Aorta (tissue), 5 donors: Measurements from ENCODE around the gene KLHL7. TPM values are rescaled to one million over a fixed set of nuclear protein-coding genes. Genes with fewer than 3 reads are reported as not detected.

ENCODE experiments used
- ATAC-seq: fragments of 200-7000 bp; cut with Tn5 transposase; one replicate; pipeline ENCODE4 v1.9.1; 2022; ENCODE audit warnings: moderate library complexity; ENCODE audit not compliant: low FRiP score
- DNase-seq, 2 donors: peaks; one replicate each; pipeline ENCODE4 v3.0.0-alpha.2; 2020
- H3K27ac ChIP-seq, 2 donors: one replicate each; pipeline ENCODE4 v1.5.1; 2013; ENCODE audit warnings: low read length in 2 of 2, mild to moderate bottlenecking in 2 of 2, moderate library complexity in 2 of 2, control low read depth in 1 of 2, inconsistent platforms in 1 of 2, low read depth in 1 of 2
- H3K27me3 ChIP-seq, 2 donors: one replicate each; pipeline ENCODE4 v1.6.1; 2013; ENCODE audit warnings: control low read depth in 1 of 2, low read length in 1 of 2, mild to moderate bottlenecking in 1 of 2, moderate library complexity in 1 of 2; ENCODE audit not compliant: insufficient read depth in 2 of 2, control insufficient read depth in 1 of 2
- H3K36me3 ChIP-seq, 2 donors: one replicate each; pipeline ENCODE4 v1.6.1; 2013; ENCODE audit warnings: control low read depth in 1 of 2, low read length in 1 of 2, mild to moderate bottlenecking in 1 of 2; ENCODE audit not compliant: insufficient read depth in 2 of 2, control insufficient read depth in 1 of 2
- H3K4me1 ChIP-seq, 2 donors: one replicate each; pipeline ENCODE4 v1.6.1; 2013; ENCODE audit warnings: low read length in 2 of 2, control low read depth in 1 of 2, mild to moderate bottlenecking in 1 of 2, moderate library complexity in 1 of 2; ENCODE audit not compliant: insufficient read depth in 2 of 2, control insufficient read depth in 1 of 2
- H3K4me3 ChIP-seq, 2 donors: one replicate each; pipeline ENCODE4 v1.5.1; 2013; ENCODE audit warnings: low read length in 2 of 2, control low read depth in 1 of 2, mild to moderate bottlenecking in 1 of 2
- H3K9me3 ChIP-seq: one replicate; pipeline ENCODE4 v1.6.1; 2013; ENCODE audit warnings: mild to moderate bottlenecking, low read length; ENCODE audit not compliant: control insufficient read depth
- WGBS, 2 donors: extraction: QIAGEN DNeasy Blood & Tissue Kit; methylation state at CpG; one replicate each; pipeline ENCODE4 v1.1.7; 2013; 5-methylcytosine and 5-hydroxymethylcytosine counted together
- intact Hi-C, 2 donors: fragments of 100-400 bp; cut with DNase I; formaldehyde crosslinking; loops; one replicate each; pipeline versions ENCODE4 v1.14.2 to v1.15.0; 2022
- polyA plus RNA-seq, 2 donors: library from polyadenylated mRNA; stranded (reverse); fragments of 200-250 nt; gene quantifications; one replicate each; pipeline ENCODE4 v1.2.3, GENCODE V29; 2013
- total RNA-seq, 2 donors: library from RNA; stranded (reverse); fragmentation: NEBNext Ultra II Directional; extraction: Animal tissue kit (Norgen Biotek cat#: 25700); gene quantifications; one replicate each; pipeline ENCODE4 v1.2.1, GENCODE V29; 2021
- donor health status: healthy with polysubstance abuse.
- donor health status: Bipolar disorder and iron deficiency.
- donor health status: DM: no; HTN: no; CAD: no.
- donor health status: DM: no; HTN: no; CAD: no.
- donor health status: DM: yes; HTN: yes; CAD: no.

The KLHL7 gene
- total and polyA plus RNA-seq, 4 donors, result 10.5 to 23.0 (median 19.8) TPM

DNA sequence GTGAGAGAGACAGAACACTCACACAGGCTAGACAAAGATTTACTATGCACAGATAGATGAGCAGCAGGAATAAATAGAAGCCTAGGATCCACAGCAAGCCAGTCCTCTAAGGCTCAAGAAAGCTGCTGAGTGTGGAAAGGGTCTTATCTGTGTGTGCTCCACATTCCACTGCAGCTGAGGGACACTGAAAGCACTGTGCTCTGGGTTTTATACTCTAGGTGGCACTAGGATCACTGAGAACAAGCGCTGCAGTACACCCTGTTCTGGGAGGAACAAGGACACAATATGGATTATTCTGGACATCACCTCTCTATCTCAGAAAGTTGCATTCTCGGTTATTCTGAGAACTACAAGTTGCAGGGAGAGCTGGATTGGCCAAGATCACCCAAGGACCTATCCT, 4.9 kb upstream of the KLHL7 start:
- intact Hi-C loops, result loop anchor here in 1 of 2 donors (10.0 kb wide), 1 partner anchor 144 kb away; the partner anchor contains the start of gene GPNMB
- 43 to 52% methylated on average over 2 of the region's 2 CpGs for WGBS, 2 donors
- no peaks in the 10 kb centered on the region for H3K27me3 ChIP-seq
- ATAC-seq (no peak), DNase-seq (no peak)
- no peak overlapping the region for H3K27ac ChIP-seq
- H3K9me3 ChIP-seq, result peaks cover 2% of the 10 kb centered on the region
- no peaks in the 10 kb centered on the region for H3K4me1 ChIP-seq
- no peak overlapping the region for H3K4me3 ChIP-seq
- H3K36me3 ChIP-seq, result no peaks in the 10 kb centered on the region

DNA sequence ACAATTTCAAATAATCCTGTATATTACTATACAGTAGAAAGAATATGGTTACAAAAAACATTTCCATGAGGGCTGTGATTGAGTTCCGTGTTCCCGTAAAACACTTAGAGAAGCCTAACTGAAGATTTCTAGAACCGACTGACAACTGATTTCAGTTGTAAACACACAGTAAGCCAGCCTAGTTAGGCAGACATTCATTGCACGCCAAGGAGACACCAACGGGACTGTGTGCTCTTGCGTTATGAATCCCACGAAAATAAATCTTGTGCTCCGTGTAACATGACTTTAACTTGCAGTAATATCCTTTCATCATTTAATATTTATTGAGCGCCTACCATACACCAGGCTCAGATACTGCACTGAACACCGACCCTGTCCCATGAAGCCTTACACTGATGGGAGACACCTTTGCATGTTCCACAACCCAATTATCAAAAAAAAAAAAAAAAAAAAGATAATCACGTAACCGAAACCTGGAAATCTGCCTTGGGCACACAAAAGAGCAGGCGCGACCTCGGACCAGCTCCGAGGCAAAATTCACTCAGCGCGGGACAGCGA, 420 bp upstream of the KLHL7 start:
- Histone ChIP-seq H3K36me3 (no peaks in the 10 kb centered on the region), H3K9me3 (no peaks in the 10 kb centered on the region), H3K4me3 (peak overlapping the region; percentile 59 to 88), H3K4me1 (peaks cover 0 to 5% of the 10 kb centered on the region in 2 donors), H3K27me3 (no peaks in the 10 kb centered on the region), H3K27ac (no peak overlapping the region)
- DNase-seq (no peak), ATAC-seq (no peak)
- intact Hi-C loops, result loop anchor here (2.0 to 10.0 kb wide), 3 partner anchors 77 to 140 kb away; partner anchors contain the start of genes NUP42 (in 2 of the 2) and GPNMB (in 1 of the 2)
- 1% methylated on average over 19 of the region's 19 CpGs for WGBS, 2 donors

DNA sequence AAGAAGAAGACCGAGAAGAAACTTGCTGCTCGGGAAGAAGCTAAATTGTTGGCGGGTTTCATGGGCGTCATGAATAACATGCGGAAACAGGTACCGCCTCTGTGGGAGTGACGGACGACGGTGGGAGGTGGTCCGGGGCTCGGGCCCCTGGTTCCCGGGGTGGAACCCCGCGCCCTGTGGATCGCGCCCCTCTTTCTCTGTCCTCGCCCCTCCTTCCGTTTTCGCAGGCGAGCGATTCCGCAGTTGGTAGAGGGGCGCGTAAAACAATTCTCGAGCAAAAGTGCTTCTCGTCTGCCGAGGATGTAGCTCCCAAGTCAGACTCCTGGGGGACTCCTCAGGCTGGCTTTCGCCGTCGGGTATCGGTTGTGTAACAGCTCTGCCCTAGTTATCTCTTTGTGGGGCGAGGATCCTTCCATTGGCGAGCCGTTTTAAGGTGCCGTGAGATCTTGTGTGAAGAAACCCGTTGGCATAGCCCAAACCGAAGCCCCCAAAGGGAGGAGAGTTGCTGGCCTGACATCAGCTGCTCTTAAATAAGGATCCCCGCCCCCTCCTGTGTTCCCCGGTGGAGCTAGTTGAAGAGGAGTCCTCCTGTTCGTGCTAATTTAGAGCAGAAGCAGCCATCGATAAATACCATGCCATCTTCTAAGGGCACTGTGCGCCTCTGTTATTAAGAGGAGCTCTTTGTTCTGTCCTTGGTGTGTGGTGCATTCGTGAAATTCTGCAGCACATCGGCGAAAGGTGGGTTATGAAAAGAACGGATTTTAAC, 655 bp downstream of the KLHL7 start:
- intact Hi-C loops, result loop anchor here in 1 of 2 donors (5.0 to 10.0 kb wide), 2 partner anchors 76 to 139 kb away; partner anchors contain the start of genes GPNMB and NUP42
- WGBS, 2 donors, result 0 to 1% methylated on average over 46 of the region's 46 CpGs
- DNase-seq, result peak; percentile 60 to 76

DNA sequence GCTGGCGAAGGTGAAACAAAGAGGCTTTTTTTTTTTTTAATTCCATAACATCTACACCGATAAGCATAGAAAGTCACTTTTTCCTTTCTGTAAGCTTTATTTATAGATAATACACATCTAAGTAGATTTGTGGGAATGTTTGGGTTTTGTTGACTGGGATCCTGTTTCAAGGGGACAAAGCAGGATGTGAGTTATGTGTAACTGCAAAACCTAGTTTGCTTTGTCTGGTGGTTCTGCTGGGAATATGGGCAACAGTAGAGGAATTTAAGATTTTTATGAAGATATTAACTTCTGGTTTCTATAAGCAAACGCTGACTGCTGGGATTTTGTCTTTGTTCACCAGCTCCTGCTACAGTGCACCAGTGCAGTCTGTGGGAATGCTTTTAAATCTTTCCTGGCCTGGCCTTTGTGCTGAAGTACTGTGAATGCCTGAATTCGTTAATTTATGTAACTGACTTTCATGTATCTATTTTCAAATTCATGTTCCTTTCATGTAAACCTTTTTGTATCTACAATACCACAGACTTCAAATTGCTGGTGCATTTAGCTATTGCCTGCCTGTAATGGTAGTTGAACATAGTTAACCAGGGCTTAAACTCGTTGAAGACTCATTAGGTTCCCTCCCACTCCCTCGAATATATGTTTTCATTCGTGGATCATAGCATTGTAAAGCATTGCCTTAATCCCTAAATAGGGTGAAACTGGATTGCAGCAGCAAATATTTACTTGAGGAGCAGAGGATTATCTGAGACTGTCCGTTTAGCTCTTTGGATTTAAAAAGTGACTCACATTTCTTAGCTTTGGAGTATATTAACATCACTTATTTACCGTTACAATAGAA, 1.5 kb downstream of the KLHL7 start:
- intact Hi-C loops, result loop anchor here in 1 of 2 donors (5.0 to 10.0 kb wide), 2 partner anchors 75 to 138 kb away; partner anchors contain the start of genes GPNMB and NUP42
- Histone ChIP-seq H3K36me3 (no peaks in the 10 kb centered on the region), H3K27me3 (no peaks in the 10 kb centered on the region), H3K27ac (no peak overlapping the region), H3K9me3 (no peaks in the 10 kb centered on the region), H3K4me1 (peaks cover 0 to 5% of the 10 kb centered on the region in 2 donors), H3K4me3 (peak overlapping the region; percentile 74 to 88)
- no peak for DNase-seq
- no peak for ATAC-seq
- WGBS, 2 donors, result 7 to 12% methylated on average over 9 of the region's 9 CpGs

More for the DNA sequence above, 655 bp downstream of the KLHL7 start:
- Histone ChIP-seq H3K36me3 (no peaks in the 10 kb centered on the region), H3K4me1 (peaks cover 0 to 5% of the 10 kb centered on the region in 2 donors), H3K9me3 (no peaks in the 10 kb centered on the region), H3K4me3 (peak overlapping the region; percentile 74 to 88), H3K27ac (peak overlapping the region in 1 of 2 donors; percentile 38), H3K27me3 (no peaks in the 10 kb centered on the region)
- peak; percentile 81 for ATAC-seq

DNA sequence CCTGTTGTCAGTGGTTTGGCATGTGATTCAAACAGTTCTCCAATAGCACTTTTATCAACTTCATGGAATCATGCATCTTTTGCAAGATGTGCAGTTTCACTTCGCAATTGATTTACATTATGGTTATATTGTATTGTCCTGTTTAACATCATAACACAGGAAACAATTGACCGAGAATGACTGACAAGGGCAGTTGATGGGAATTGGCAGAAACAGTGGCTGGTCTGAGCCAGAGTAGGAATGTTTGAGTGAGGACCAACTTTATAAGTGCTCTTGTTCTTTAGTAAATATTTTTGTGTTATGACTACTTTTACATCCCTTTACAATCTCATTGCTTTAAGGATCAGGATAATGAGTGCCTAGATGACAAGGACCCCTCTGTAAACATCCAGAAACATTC, 2.2 kb downstream of the KLHL7 start:
- no peak for ATAC-seq

DNA sequence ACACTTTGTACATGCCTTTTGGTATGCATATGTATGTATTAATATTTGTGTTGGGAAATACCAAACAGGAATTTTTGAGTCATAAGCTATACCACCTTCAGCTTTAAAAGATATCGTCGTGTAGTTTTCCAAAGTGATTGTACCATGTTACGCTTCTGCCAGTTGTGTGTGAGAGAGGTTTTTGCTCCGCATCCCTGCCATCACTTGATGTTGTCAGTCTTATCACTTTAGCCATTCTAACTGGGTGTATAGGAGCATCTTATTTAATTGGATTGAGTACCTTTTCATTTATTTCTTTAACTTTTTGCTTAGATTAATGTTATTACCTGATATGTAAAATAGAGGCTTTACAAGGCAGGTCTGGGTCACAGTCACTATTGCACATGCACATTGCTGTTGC, 3.4 kb downstream of the KLHL7 start:
- DNase-seq (no peak), ATAC-seq (no peak)
- Histone ChIP-seq H3K9me3 (no peaks in the 10 kb centered on the region), H3K4me3 (no peak overlapping the region), H3K27me3 (no peaks in the 10 kb centered on the region), H3K4me1 (peaks cover 0 to 5% of the 10 kb centered on the region in 2 donors), H3K27ac (no peak overlapping the region), H3K36me3 (no peaks in the 10 kb centered on the region)
- WGBS, 2 donors, result 88 to 91% methylated on average over 4 of the region's 4 CpGs
- intact Hi-C loops, result loop anchor here in 1 of 2 donors (5.0 to 10.0 kb wide), 2 partner anchors 73 to 136 kb away; partner anchors contain the start of genes GPNMB and NUP42

More for the DNA sequence above, 2.2 kb downstream of the KLHL7 start:
- no peaks in the 10 kb centered on the region for H3K36me3 ChIP-seq
- H3K4me3 ChIP-seq, result peak overlapping the region in 1 of 2 donors; percentile 14
- 17 to 23% methylated on average over 2 of the region's 2 CpGs for WGBS, 2 donors
- H3K4me1 ChIP-seq, result peaks cover 0 to 5% of the 10 kb centered on the region in 2 donors
- H3K27me3 ChIP-seq, result no peaks in the 10 kb centered on the region
- intact Hi-C loops, result loop anchor here in 1 of 2 donors (5.0 to 10.0 kb wide), 2 partner anchors 75 to 137 kb away; partner anchors contain the start of genes GPNMB and NUP42
- no peak overlapping the region for H3K27ac ChIP-seq
- H3K9me3 ChIP-seq, result no peaks in the 10 kb centered on the region
- DNase-seq, result no peak

DNA sequence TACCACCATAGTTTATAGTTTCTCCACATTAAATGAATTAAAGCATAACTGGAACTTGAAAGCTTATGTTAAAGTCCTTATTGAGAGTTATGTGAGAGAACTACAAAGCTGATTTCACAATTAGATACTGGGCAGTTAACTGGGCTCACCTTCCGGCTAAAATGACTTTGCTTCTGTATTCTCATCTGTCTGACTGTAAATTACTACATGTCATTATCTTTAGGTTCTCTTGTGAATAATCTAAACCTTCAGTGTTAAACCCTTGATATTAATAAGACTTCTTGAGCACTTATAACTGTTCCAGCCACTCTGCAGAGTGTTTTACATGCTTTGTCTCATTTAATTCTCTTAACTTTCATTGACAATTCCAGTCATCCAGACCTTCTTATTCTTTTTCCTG, 3.9 kb downstream of the KLHL7 start:
- Histone ChIP-seq H3K27ac (no peak overlapping the region), H3K9me3 (no peaks in the 10 kb centered on the region), H3K4me1 (peaks cover 0 to 5% of the 10 kb centered on the region in 2 donors), H3K27me3 (no peaks in the 10 kb centered on the region), H3K4me3 (no peak overlapping the region), H3K36me3 (no peaks in the 10 kb centered on the region)
- intact Hi-C loops, result loop anchor here in 1 of 2 donors (5.0 to 10.0 kb wide), 2 partner anchors 73 to 135 kb away; partner anchors contain the start of genes GPNMB and NUP42
- DNase-seq, result no peak
- ATAC-seq, result no peak
- 68 to 97% methylated on average over 1 of the region's 1 CpG for WGBS, 2 donors

DNA sequence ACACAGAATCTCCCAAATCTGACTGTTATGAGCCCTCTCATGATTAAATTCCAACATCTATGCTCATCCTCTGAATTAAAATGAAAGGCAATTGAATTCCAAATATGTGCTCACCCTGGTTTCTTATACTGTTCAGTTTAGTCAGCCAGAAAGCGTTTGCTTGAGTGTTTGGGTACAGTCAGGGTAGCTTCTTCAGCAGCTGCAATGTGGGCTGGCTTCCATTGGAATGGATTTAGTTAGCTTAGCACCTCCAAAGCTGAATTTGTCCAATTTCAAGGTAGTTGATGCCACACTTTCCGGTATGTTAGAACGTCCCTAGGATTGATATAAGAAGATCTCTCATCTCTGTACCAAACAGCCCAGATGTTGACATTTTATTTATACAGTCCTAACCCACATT, 9.3 kb downstream of the KLHL7 start:
- WGBS, 2 donors, result 51 to 63% methylated on average over 3 of the region's 3 CpGs
- no peak for DNase-seq
- H3K4me1 ChIP-seq, result peaks cover 2 to 5% of the 10 kb centered on the region in 2 donors
- intact Hi-C loops, result no loop called here
- no peak for ATAC-seq
- H3K36me3 ChIP-seq, result no peaks in the 10 kb centered on the region
- H3K27me3 ChIP-seq, result no peaks in the 10 kb centered on the region
- H3K4me3 ChIP-seq, result no peak overlapping the region
- H3K27ac ChIP-seq, result no peak overlapping the region
- H3K9me3 ChIP-seq, result no peaks in the 10 kb centered on the region
